Activated CD8-positive, alpha-beta memory T cell treated with anti-CD3 and anti-CD28 coated beads, Interleukin-2, amount 50 U/mL, for 24 hours (primary cell): ENCODE data around the gene FAM32A.

Source experiments
- DNase-seq: peaks from one replicate; pipeline ENCODE4 v3.0.0-alpha.2; 2020; ENCODE audit errors: extremely low read depth

The FAM32A gene

GRCh38 chr19:16225279-16226183 lies 40.3 kb downstream of the FAM32A start:
- no peak for DNase-seq

GRCh38 chr19:16226184-16226591 lies 41.0 kb downstream of the FAM32A start:
- DNase-seq, result no peak

GRCh38 chr19:16226878-16227836 lies 41.9 kb downstream of the FAM32A start:
- no peak for DNase-seq

- no peak for DNase-seq
Observed at GRCh38 chr19:16227837-16228636, 42.8 kb downstream of the FAM32A start.

GRCh38 chr19:16228637-16229321 lies 43.6 kb downstream of the FAM32A start:
- DNase-seq, result no peak

GRCh38 chr19:16229322-16229641 lies 44.1 kb downstream of the FAM32A start:
- DNase-seq, result no peak

GRCh38 chr19:16232127-16232526 lies 46.9 kb downstream of the FAM32A start:
- no peak for DNase-seq

GRCh38 chr19:16232568-16232967 lies 47.4 kb downstream of the FAM32A start:
- no peak for DNase-seq

- no peak for DNase-seq
Observed at GRCh38 chr19:16233081-16233776, 48.0 kb downstream of the FAM32A start.

GRCh38 chr19:16233836-16234551 lies 48.8 kb downstream of the FAM32A start:
- DNase-seq, result no peak

GRCh38 chr19:16234552-16235445 lies 49.6 kb downstream of the FAM32A start:
- DNase-seq, result no peak

GRCh38 chr19:16235811-16236652 lies 50.8 kb downstream of the FAM32A start:
- no peak for DNase-seq
